AG04450 (cell line): ENCODE measurements around the gene SAMD4A. TPM values are rescaled to one million over a fixed set of nuclear protein-coding genes. Genes with fewer than 3 reads are reported as not detected.

Experiments used
- CTCF ChIA-PET: fragments of 300-600, 350-600 bp; formaldehyde crosslinking; extraction: SDS; loops from one replicate; lab custom pipeline; 2022; ENCODE audit warnings: antibody characterized with exemption, inconsistent platforms; lab: Charles Lee
- POLR2A ChIA-PET: fragments of 350-600 bp; formaldehyde crosslinking; extraction: SDS; loops from one replicate; lab custom pipeline; 2021; ENCODE audit warnings: antibody characterized with exemption, inconsistent platforms; lab: Yijun Ruan, JAX
- DNase-seq: peaks from one replicate; pipeline ENCODE4 v3.0.0-alpha.2; 2011; ENCODE audit warnings: low read depth, low spot score
- H3K27ac ChIP-seq: one replicate; pipeline ENCODE4 v1.5.1; 2012; ENCODE audit warnings: low read depth, low read length, control low read depth
- H3K27me3 ChIP-seq: one replicate; pipeline ENCODE4 v1.6.0; 2012; ENCODE audit warnings: low read length; ENCODE audit not compliant: control insufficient read depth, insufficient read depth
- H3K4me3 ChIP-seq: 2 replicates; pipeline ENCODE4 v1.5.1; 2011; ENCODE audit warnings: mild to moderate bottlenecking, low read depth, low read length, control low read depth
- H3K9me3 ChIP-seq: 2 replicates; pipeline ENCODE4 v1.5.1; 2012; ENCODE audit warnings: low read length; ENCODE audit not compliant: control insufficient read depth, insufficient read depth
- CTCF ChIP-seq: IDR thresholded peaks from 2 replicates; pipeline ENCODE4 v1.5.1; 2011; ENCODE audit warnings: low read depth, low read length, control low read depth, inconsistent platforms
- polyA plus RNA-seq: library from polyadenylated mRNA; depleted of rRNA; stranded (reverse); fragments of >200 nt; gene quantifications from 2 replicates; pipeline ENCODE4 v1.2.3, GENCODE V29; 2011

SAMD4A gene
- polyA plus RNA-seq, 1 experiment: 12.7 TPM

GRCh38 chr14:54698501-54698900 is 131.6 kb downstream of the SAMD4A start:
- ChIA-PET POLR2A (interaction anchor here (0.7 to 1.4 kb wide), 3 partner anchors 46 to 142 kb away, joined by 3 to 4 read pairs (median 4); no protein-coding TSS in a partner anchor), CTCF (no interaction called here)
- Histone ChIP-seq H3K27ac (no peak overlapping the region), H3K27me3 (no peaks in the 10 kb centered on the region), H3K4me3 (no peak overlapping the region), H3K9me3 (no peaks in the 10 kb centered on the region)
- DNase-seq: no peak
- TF ChIP-seq CTCF: no peak

GRCh38 chr14:54698966-54699530 is 132.1 kb downstream of the SAMD4A start:
- Histone ChIP-seq H3K27me3 (no peaks in the 10 kb centered on the region), H3K27ac (no peak overlapping the region), H3K9me3 (no peaks in the 10 kb centered on the region), H3K4me3 (no peak overlapping the region)
- CTCF ChIA-PET: interaction anchor here (2.3 kb wide), 1 partner anchor 8 kb away, joined by 12 read pairs; no protein-coding TSS in a partner anchor
- POLR2A ChIA-PET: interaction anchor here (0.7 to 1.4 kb wide), 3 partner anchors 47 to 142 kb away, joined by 3 to 4 read pairs (median 4); no protein-coding TSS in a partner anchor
- no peak for DNase-seq
- no peak for TF ChIP-seq CTCF

GRCh38 chr14:54699735-54700134 is 132.8 kb downstream of the SAMD4A start:
- no peaks in the 10 kb centered on the region for H3K9me3 ChIP-seq
- ChIA-PET POLR2A (no interaction called here), CTCF (interaction anchor here (1.5 to 2.3 kb wide), 2 partner anchors 9 to 133 kb away, joined by 3 to 12 read pairs; partner anchors contain the start of gene SAMD4A)
- no peaks in the 10 kb centered on the region for H3K27me3 ChIP-seq
- H3K4me3 ChIP-seq: no peak overlapping the region
- DNase-seq: no peak
- no peak for TF ChIP-seq CTCF
- no peak overlapping the region for H3K27ac ChIP-seq

- Histone ChIP-seq H3K27me3 (no peaks in the 10 kb centered on the region), H3K4me3 (no peak overlapping the region), H3K27ac (no peak overlapping the region), H3K9me3 (no peaks in the 10 kb centered on the region)
- POLR2A ChIA-PET: no interaction called here
- no peak for TF ChIP-seq CTCF
- no peak for DNase-seq
- CTCF ChIA-PET: interaction anchor here (0.9 to 2.3 kb wide), 4 partner anchors 10 to 134 kb away, joined by 3 to 12 read pairs (median 5); partner anchors contain the start of gene SAMD4A
Observed at GRCh38 chr14:54700717-54701116, 133.8 kb downstream of the SAMD4A start.

- no peak for DNase-seq
- H3K27ac ChIP-seq: no peak overlapping the region
- H3K9me3 ChIP-seq: no peaks in the 10 kb centered on the region
- ChIA-PET POLR2A (no interaction called here), CTCF (interaction anchor here (0.9 kb wide), 3 partner anchors 9 to 138 kb away, joined by 3 to 4 read pairs (median 3); no protein-coding TSS in a partner anchor)
- TF ChIP-seq CTCF: no peak
- H3K4me3 ChIP-seq: no peak overlapping the region
- no peaks in the 10 kb centered on the region for H3K27me3 ChIP-seq
Observed at GRCh38 chr14:54702014-54702491, 135.1 kb downstream of the SAMD4A start.
